ENCODE results near the gene ODAD4. TPM values are rescaled to one million over a fixed set of nuclear protein-coding genes. Genes with fewer than 3 reads are reported as not detected.

ODAD4 gene
- total RNA-seq, 2 experiments from 2014 or later, result 0.49 to 1.1 TPM

DNA sequence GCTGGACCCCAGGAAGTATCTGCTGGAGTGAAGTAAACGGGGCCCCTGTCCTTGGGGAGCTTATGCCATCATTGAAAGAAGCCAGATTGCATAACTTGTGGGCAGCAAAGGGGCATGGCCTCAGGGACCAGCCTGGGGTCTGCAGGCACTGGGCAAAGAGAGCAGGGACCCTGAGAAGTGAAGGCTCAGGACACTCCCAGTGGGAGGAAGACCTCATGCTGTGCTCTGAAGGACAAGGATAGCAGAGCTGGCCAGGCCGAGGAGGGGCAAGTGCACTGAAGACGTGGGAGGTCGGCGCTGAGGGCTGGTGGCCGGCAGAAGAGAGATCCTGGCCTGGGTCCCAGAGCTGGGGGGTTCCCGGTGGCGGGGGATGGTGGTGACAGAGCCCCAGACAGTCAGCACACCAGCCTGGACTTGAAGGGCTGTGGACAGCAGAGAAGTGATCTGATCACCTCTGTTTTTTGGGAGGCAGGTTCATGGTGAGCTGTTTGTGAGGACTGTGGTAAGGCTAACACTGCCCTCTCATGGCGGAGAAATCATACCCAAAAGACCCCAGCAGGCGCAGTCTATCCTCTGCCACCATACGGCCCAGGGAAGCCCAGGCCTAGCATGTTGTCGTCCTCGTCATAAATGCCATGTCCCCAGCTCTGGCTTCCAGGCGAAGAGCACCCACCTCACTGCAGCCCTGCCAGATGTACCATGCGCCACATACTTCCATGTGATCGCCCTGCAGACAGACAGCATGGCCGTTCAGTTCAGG lies 29.1 kb downstream of the ODAD4 start:
- Mint-ChIP-seq H3K27ac (no peak overlapping the region), H3K9me3 (ENCODE audit: low read depth) (no peaks in the 10 kb centered on the region), H3K4me1 (no peaks in the 10 kb centered on the region), H3K4me3 (no peak overlapping the region), H3K36me3 (no peaks in the 10 kb centered on the region), H3K27me3 (no peaks in the 10 kb centered on the region)
- ATAC-seq, result peak; percentile 27
- CTCF ChIA-PET, result interaction anchor here (0.8 to 1.4 kb wide), 13 partner anchors 9 to 363 kb away, joined by 3 to 9 read pairs (median 3); partner anchors contain the start of genes DNAJC7 and ODAD4
- no peak for DNase-seq

DNA sequence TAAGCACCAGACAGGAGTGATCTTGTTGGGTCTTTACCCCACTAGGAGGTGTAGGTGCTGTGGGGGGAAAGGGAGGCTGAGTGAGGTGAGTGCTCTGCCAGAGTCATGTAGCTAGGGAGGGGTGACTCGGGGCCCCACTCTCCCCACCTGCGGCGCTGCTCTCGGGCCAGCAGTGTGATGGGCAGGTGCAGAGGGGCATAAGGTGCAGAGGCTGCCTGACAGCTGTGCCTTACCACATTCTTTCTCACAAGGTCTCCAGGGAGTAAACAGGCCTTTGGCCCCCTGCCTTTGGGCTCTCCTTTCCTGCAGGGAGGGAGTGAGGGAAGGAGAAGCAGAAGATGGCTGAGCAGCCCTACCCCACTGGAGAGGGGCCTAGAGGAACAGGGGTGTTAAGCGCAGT lies 31.7 kb downstream of the ODAD4 start:
- ATAC-seq, result no peak
- no peaks in the 10 kb centered on the region for H3K9me3 Mint-ChIP-seq (ENCODE audit: low read depth)
- no peak for DNase-seq
- CTCF ChIA-PET, result interaction anchor here (0.8 to 8.8 kb wide), 16 partner anchors 8 to 440 kb away, joined by 3 to 87 read pairs (median 6); partner anchors contain the start of genes DHX58, DNAJC7, NKIRAS2 and P3H4
- H3K4me3 Mint-ChIP-seq, result no peak overlapping the region
- no peaks in the 10 kb centered on the region for H3K36me3 Mint-ChIP-seq
- peaks cover 11% of the 10 kb centered on the region for H3K4me1 Mint-ChIP-seq
- no peaks in the 10 kb centered on the region for H3K27me3 Mint-ChIP-seq
- H3K27ac Mint-ChIP-seq, result no peak overlapping the region

DNA sequence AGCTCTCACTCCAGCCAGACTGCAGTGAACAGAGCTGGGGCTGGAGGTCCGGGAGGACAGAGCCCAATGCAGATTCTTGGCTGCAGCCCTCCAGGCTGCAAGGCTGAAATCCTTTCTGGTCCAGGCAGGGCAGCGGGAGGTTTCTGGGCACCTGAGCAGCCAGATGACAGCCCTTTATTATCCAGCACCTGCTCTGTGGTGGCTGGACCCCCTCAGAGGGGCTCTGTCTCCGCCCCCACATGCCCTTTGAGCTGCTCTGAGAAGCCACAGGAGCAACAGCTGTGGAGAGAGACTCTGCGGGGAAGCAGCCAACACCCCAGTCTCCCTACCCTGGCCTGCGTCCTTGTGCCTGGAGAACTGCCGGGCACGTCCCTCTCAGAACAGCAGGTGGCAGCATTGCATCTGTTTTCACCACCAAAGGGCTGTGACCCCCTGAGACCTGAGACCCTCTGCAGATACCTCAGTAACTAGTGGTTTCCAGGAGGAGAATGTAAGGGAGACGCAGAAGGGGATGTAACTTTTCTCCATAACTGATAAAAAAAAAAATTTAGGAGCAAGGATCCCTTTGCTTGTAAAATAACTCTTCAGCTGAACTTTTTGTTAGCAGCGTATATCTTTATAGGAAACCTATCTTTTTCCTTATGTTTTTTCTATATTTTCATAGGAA lies 32.5 kb downstream of the ODAD4 start:
- Mint-ChIP-seq H3K4me3 (no peak overlapping the region), H3K36me3 (peaks cover 1% of the 10 kb centered on the region), H3K9me3 (ENCODE audit: low read depth) (no peaks in the 10 kb centered on the region), H3K27ac (no peak overlapping the region), H3K27me3 (no peaks in the 10 kb centered on the region), H3K4me1 (peaks cover 18% of the 10 kb centered on the region)
- CTCF ChIA-PET, result interaction anchor here (0.5 to 8.8 kb wide), 28 partner anchors 9 to 443 kb away, joined by 3 to 87 read pairs (median 4); partner anchors contain the start of genes DHX58, DNAJC7, KAT2A and KCNH4
- DNase-seq (peak; percentile 83), ATAC-seq (peak; percentile 23)

DNA sequence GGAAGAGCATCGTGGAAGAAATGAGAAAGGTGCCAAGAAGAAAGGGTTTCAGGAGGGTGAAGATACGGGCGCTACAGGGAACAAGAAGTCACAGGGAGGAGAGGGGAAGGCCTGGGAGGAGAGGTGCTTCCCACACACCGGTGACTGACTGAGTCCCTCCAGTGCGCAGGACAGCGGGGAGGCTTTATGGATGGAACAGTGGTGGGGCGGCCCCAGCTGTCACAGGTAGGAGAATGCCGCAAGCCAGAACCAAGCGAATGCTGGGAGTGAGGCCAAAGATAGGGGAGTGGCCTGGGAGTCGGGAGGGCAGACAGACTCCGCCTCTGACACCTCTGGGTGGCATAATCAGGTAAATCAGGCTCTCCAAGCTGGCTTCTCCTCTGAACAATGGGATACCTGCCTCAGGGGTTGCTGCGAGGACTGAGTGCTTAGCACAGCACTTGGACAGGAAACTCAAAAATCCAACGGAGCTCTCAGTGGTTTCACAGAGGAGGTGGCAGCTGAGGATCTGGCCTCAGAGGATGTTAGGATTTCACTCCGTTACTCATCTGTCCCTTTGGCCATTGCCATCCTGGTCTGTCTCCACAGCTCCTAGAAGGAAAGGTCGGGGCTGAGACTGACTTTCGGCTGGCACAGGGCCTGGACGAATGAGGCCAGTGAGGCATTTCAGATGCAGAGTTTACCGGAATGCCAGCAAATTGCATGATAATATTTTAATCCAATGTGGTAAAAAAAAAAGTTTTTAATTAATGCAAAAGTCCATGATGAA lies 35.5 kb downstream of the ODAD4 start:
- DNase-seq (peak; percentile 76), ATAC-seq (peak; percentile 46)
- no peaks in the 10 kb centered on the region for H3K27me3 Mint-ChIP-seq
- H3K27ac Mint-ChIP-seq, result peak overlapping the region; percentile 87
- H3K4me3 Mint-ChIP-seq, result peak overlapping the region; percentile 82
- CTCF ChIA-PET, result interaction anchor here (0.6 to 8.8 kb wide), 19 partner anchors 11 to 301 kb away, joined by 3 to 87 read pairs (median 4); partner anchors contain the start of genes ACLY, DNAJC7, KAT2A and KCNH4
- no peaks in the 10 kb centered on the region for H3K9me3 Mint-ChIP-seq (ENCODE audit: low read depth)
- peaks cover 35% of the 10 kb centered on the region for H3K4me1 Mint-ChIP-seq
- H3K36me3 Mint-ChIP-seq, result peaks cover 19% of the 10 kb centered on the region

DNA sequence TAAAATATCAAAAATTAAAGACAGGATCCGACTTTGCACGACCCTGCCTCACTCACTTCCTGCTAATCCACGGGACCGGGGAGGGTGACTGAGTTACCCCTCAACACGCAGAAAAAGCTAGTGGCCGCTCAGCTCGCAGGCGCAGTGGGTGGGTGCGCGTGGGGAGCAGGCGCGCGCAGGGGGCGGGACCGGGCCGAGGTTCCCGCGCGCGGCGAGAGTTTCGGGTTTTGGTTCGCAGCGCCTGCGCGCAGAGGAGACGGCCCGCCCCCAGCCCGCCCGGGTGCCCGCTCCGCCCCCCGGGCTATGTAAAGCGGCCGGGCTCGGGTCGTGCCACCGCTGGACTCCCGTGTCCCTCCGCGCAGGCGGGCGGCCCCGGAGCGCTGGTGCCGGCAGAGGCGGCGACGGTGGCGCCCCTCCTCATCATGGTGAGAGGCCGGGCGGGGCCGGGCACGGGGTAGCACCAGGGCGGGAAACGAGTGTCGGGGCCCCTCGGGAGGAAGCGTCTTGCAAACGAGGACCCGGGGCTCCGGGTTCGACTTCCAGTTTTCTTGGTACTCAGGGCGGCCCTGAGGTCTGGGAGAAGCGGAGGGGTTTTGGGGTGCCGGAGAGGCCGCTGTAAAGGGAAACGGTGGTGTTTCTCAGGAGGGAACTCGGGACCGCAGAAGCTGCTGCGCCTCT lies 36.2 kb downstream of the ODAD4 start, which contains the start of gene CNP:
TSS of gene CNP (plus strand) at position 333 of the 678 bp plus-strand sequence. CDS start at position 423, 90 bp downstream.
- no peaks in the 10 kb centered on the region for H3K9me3 Mint-ChIP-seq (ENCODE audit: low read depth)
- peaks cover 38% of the 10 kb centered on the region for H3K4me1 Mint-ChIP-seq
- H3K27ac Mint-ChIP-seq, result peak within 1 kb of the TSS; percentile 87
- CTCF ChIA-PET, result interaction anchor here (0.6 to 8.8 kb wide), 19 partner anchors 18 to 301 kb away, joined by 3 to 87 read pairs (median 3); partner anchors contain the start of genes ACLY, DHX58, DNAJC7 and KCNH4
- peak within 1 kb of the TSS; percentile 82 for H3K4me3 Mint-ChIP-seq
- H3K36me3 Mint-ChIP-seq, result peaks cover 22% of the 10 kb centered on the region
- DNase-seq, result peak; percentile 93
- ATAC-seq, result peak; percentile 83
- no peaks in the 10 kb centered on the region for H3K27me3 Mint-ChIP-seq

DNA sequence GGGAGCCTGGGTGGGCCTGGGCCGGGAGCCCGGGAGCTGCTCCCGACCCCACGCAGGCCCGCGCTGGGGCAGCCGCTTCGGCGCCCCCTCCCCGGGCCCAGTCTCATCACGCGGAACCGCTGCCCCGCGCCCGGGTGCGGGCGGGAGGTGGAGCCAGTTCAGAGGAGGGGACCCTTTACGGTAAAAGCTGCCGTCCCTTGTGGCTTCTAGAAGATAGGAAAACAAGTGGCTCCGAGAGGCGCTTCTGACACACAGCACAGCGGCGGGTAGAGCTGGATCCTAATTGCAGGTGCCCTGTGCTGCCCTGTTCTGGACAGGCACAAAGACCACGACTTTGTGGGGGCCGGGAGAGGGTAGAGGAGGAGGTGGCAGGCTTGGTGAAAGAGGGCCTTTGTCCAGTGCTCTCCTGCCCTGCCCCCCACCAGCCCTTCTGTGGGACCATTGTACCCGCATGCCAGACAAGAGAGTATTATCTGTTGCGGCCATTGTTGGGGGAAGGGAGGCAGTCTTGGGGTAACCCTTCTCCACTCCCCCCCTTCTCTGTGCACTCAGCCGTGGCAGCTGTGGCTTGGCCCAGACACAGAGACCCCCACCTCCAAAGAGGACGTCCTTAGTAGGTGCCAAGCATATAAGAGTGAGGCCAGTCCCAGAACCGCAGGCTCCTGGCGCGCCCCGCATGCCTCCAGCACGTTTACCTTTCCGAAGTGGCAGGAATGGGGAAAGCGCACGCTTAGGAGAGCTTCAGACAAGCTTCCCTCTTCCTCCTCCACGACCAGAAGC lies 36.9 kb downstream of the ODAD4 start:
- ATAC-seq, result peak; percentile 20

DNA sequence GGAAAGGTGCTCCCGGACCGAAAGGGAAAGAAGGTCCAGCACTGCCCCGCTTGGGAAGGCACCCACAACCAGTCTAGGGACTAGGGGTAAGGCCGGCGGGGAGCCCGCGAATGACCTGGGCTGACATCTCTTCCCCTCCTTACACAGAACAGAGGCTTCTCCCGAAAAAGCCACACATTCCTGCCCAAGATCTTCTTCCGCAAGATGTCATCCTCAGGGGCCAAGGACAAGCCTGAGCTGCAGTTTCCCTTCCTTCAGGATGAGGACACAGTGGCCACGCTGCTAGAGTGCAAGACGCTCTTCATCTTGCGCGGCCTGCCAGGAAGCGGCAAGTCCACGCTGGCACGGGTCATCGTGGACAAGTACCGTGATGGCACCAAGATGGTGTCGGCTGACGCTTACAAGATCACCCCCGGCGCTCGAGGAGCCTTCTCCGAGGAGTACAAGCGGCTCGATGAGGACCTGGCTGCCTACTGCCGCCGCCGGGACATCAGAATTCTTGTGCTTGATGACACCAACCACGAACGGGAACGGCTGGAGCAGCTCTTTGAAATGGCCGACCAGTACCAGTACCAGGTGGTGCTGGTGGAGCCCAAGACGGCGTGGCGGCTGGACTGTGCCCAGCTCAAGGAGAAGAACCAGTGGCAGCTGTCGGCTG lies 37.6 kb downstream of the ODAD4 start:
- ATAC-seq (no peak), DNase-seq (no peak)
- Mint-ChIP-seq H3K36me3 (peaks cover 29% of the 10 kb centered on the region), H3K27me3 (no peaks in the 10 kb centered on the region), H3K27ac (peak overlapping the region; percentile 83), H3K4me3 (peak overlapping the region; percentile 82), H3K9me3 (ENCODE audit: low read depth) (no peaks in the 10 kb centered on the region), H3K4me1 (peaks cover 40% of the 10 kb centered on the region)
- CTCF ChIA-PET, result interaction anchor here (1.2 to 8.8 kb wide), 3 partner anchors 9 to 50 kb away, joined by 4 to 87 read pairs (median 17); partner anchors contain the start of genes DNAJC7, NKIRAS2 and ODAD4

More for the DNA sequence above, 36.9 kb downstream of the ODAD4 start:
- CTCF ChIA-PET, result interaction anchor here (0.7 to 8.8 kb wide), 9 partner anchors 8 to 216 kb away, joined by 3 to 87 read pairs (median 4); partner anchors contain the start of genes ACLY, DHX58, DNAJC7 and NKIRAS2
- H3K27ac Mint-ChIP-seq, result peak overlapping the region; percentile 87
- H3K36me3 Mint-ChIP-seq, result peaks cover 25% of the 10 kb centered on the region
- H3K27me3 Mint-ChIP-seq, result no peaks in the 10 kb centered on the region
- peak overlapping the region; percentile 82 for H3K4me3 Mint-ChIP-seq
- peak; percentile 60 for DNase-seq
- H3K9me3 Mint-ChIP-seq (ENCODE audit: low read depth), result no peaks in the 10 kb centered on the region
- peaks cover 38% of the 10 kb centered on the region for H3K4me1 Mint-ChIP-seq

DNA sequence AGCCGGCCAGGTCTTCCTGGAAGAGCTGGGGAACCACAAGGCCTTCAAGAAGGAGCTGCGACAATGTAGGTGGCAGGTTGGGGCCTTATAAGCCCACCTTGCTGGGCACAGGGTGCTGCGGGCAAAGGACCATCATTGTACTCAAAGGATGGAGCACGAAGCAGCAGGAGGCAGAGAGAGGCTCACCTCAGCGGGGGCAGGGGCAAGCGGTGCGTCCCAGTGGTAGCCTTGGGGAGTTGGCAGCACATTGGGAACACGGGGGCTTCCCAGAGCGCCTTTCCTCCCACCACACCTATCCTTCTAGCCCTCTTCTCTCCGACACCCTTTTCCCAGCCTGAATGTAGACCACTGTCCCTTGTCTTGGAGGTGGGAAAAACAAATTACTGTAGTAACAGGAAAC lies 38.3 kb downstream of the ODAD4 start:
- H3K27ac Mint-ChIP-seq, result peak overlapping the region; percentile 10
- H3K4me3 Mint-ChIP-seq, result peak overlapping the region; percentile 25

DNA sequence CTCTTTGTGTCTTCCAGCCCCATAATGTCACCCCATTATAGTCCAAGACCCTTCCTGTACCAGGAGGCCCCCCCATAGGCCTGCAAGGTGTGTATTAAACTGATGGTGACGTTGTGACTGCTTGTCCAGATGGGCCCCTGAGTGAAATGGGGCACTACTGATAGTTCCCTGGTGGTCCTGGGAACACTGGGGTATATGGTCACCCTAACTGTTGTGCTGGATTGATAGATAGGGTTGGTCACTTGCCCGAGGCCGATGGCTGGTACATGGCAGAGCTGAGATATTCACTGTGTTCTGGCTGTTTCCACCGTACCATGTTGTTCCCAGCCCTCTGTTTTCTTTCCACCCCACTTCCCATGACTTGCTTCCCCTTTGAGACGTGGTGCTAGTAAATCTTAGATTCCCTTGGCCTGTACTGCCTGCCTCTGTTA lies 40.5 kb downstream of the ODAD4 start:
- Mint-ChIP-seq H3K4me1 (peaks cover 29% of the 10 kb centered on the region), H3K27me3 (no peaks in the 10 kb centered on the region), H3K4me3 (no peak overlapping the region), H3K27ac (no peak overlapping the region), H3K9me3 (ENCODE audit: low read depth) (no peaks in the 10 kb centered on the region), H3K36me3 (peaks cover 38% of the 10 kb centered on the region)
- ATAC-seq (no peak), DNase-seq (no peak)
- CTCF ChIA-PET, result interaction anchor here (0.7 kb wide), 1 partner anchor 173 kb away, joined by 3 read pairs; no protein-coding TSS in a partner anchor

More for the DNA sequence above, 38.3 kb downstream of the ODAD4 start:
- peaks cover 34% of the 10 kb centered on the region for H3K36me3 Mint-ChIP-seq
- ATAC-seq (no peak), DNase-seq (no peak)
- no peaks in the 10 kb centered on the region for H3K27me3 Mint-ChIP-seq
- peaks cover 40% of the 10 kb centered on the region for H3K4me1 Mint-ChIP-seq
- H3K9me3 Mint-ChIP-seq (ENCODE audit: low read depth), result no peaks in the 10 kb centered on the region
- CTCF ChIA-PET, result interaction anchor here (1.1 to 8.8 kb wide), 3 partner anchors 9 to 133 kb away, joined by 3 to 87 read pairs (median 4); partner anchors contain the start of genes DNAJC7 and NKIRAS2

DNA sequence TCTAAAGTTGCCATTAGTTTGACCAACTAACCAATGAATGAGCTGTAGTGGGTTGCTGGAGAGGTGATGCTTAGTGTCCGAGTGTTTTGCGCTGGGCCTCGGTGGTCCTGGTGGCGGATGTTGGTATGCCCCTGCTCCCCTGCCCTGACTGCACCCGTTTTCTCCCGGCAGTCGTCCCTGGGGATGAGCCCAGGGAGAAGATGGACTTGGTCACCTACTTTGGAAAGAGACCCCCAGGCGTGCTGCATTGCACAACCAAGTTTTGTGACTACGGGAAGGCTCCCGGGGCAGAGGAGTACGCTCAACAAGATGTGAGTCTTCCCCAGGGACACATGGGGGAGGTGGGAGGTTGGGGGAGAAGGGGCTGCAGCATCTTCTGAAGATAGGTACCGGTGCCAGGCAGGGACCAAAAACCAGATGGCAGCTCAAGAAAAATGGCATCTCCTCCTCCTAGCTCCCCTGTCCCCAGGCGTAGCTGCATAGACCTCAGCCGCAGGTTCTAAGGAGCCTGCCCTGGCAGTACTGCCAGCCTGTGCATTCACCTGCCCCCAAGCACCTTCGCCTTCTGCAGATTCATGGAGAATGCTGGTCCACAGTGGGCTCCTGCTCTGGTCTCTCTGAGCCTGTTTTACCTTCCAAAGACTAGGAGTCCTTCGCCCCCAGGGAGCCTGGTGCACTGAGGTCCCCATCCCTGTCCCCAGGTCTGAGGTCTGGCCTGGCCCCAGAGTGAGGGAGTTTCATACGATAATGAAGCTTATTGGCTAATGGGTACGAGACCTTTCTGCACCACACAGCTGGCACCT lies 41.5 kb downstream of the ODAD4 start:
- H3K36me3 Mint-ChIP-seq, result peaks cover 47% of the 10 kb centered on the region

More for the DNA sequence above, 41.5 kb downstream of the ODAD4 start:
- DNase-seq, result no peak
- Mint-ChIP-seq H3K27me3 (no peaks in the 10 kb centered on the region), H3K9me3 (ENCODE audit: low read depth) (no peaks in the 10 kb centered on the region), H3K4me3 (no peak overlapping the region), H3K27ac (no peak overlapping the region), H3K4me1 (peaks cover 28% of the 10 kb centered on the region)
- CTCF ChIA-PET, result interaction anchor here (0.7 kb wide), 2 partner anchors 8 to 172 kb away, joined by 3 read pairs; no protein-coding TSS in a partner anchor
- no peak for ATAC-seq
